Activated CD4-positive, alpha-beta T cell treated with anti-CD3 and anti-CD28 coated beads, Interleukin-2, amount 10 ng/mL, durations not matched to agents 24 days and 14 days (primary cell): Measurements from ENCODE around the gene MARF1. TPM values are rescaled to one million over a fixed set of nuclear protein-coding genes. Genes with fewer than 3 reads are reported as not detected.
"Not testable (repeated sequence)": the region's sequence is repeated elsewhere in the genome, so short reads cannot be mapped to it uniquely, and the experiment has no call there.

ENCODE experiments used
- DNase-seq: peaks from one replicate; pipeline ENCODE4 v3.0.0; 2022
- H3K27ac Mint-ChIP-seq: one replicate; pipeline ENCODE4 v1.8.0; 2022; ENCODE audit warnings: mild to moderate bottlenecking, mixed read lengths
- H3K27me3 Mint-ChIP-seq: one replicate; pipeline ENCODE4 v1.8.0; 2022; ENCODE audit warnings: mixed read lengths
- H3K36me3 Mint-ChIP-seq: one replicate; pipeline ENCODE4 v1.8.0; 2022; ENCODE audit warnings: low read depth, mild to moderate bottlenecking, mixed read lengths
- H3K4me1 Mint-ChIP-seq: one replicate; pipeline ENCODE4 v1.8.0; 2021; ENCODE audit warnings: mixed read lengths
- H3K4me3 Mint-ChIP-seq: one replicate; pipeline ENCODE4 v1.8.0; 2022; ENCODE audit warnings: mild to moderate bottlenecking, moderate library complexity, mixed read lengths
- H3K9me3 Mint-ChIP-seq: one replicate; pipeline ENCODE4 v1.8.0; 2021; ENCODE audit warnings: mixed read lengths
- intact Hi-C: fragments of 100-400 bp; cut with micrococcal nuclease; formaldehyde crosslinking; loops from one replicate; pipeline ENCODE4 v1.15.1; 2023
- total RNA-seq: library from RNA; stranded (reverse); gene quantifications from 2 replicates; pipeline ENCODE4 v1.2.3, GENCODE V29; 2022

MARF1 gene
- total RNA-seq, 1 donor from 2014 or later: 55.6 TPM

DNA sequence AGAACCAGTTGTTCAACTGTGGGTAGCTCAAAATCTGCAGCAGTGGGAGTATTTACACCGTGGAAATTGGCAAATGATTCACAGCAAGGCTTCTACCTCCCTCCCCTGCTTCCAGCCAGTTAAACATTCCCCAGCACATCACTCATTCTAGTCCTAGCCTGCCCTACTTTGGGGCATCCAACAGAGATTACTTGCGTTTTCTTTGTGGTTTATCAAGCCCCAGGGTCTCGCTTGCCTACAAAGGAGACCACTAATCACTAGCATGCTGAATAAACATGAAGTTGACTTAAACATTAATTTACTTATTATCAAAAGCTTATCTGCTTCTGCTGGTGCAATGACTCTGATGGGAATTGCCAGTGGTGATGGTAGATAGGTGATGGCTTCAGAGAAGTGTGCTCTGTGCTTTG lies 94.5 kb downstream of the MARF1 start:
- Mint-ChIP-seq H3K36me3 (no peaks in the 10 kb centered on the region), H3K27me3 (no peaks in the 10 kb centered on the region), H3K4me3 (no peak overlapping the region), H3K9me3 (no peaks in the 10 kb centered on the region), H3K4me1 (peaks cover 14% of the 10 kb centered on the region), H3K27ac (no peak overlapping the region)
- no peak for DNase-seq
- intact Hi-C loops: no loop called here

GRCh38 chr16:15547768-15548096 lies 95.2 kb downstream of the MARF1 start:
- no peak overlapping the region for H3K27ac Mint-ChIP-seq
- H3K4me1 Mint-ChIP-seq: peaks cover 13% of the 10 kb centered on the region
- no peak for DNase-seq
- no peaks in the 10 kb centered on the region for H3K27me3 Mint-ChIP-seq
- no peaks in the 10 kb centered on the region for H3K36me3 Mint-ChIP-seq
- intact Hi-C loops: no loop called here
- H3K9me3 Mint-ChIP-seq: no peaks in the 10 kb centered on the region
- no peak overlapping the region for H3K4me3 Mint-ChIP-seq

DNA sequence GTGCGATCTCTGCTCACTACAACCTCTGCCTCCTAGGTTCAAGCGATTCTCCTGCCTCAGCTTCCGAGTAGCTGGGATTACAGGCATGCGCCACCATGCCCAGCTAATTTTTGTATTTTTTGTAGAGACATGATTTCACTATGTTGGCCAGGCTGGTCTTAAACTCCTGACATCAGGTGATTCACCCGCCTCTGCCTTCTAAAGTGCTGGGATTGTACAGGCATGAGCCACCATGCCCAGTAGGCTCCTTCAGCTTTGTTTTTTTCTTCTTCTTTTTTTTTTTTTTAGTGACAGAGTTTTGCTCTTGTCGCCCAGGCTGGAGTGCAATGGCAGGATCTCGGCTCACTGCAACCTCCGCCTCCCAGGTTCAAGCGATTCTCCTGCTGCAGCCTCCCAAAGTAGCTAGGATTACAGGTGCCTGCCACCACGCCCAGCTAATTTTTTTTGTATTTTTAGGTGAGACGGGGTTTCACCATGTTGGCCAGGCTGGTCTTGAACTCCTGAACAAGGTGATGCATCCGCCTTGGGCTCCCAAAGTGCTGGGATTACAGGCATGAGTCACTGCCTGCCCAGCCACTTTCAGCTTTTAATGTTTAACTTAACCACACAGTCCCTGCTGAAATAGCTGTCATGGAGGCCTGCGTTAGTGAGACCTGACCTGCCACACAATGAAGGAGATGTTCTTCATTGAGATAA lies 95.7 kb downstream of the MARF1 start:
- H3K27ac Mint-ChIP-seq, intact Hi-C loops, H3K4me1 Mint-ChIP-seq, DNase-seq, H3K4me3 Mint-ChIP-seq, H3K27me3 Mint-ChIP-seq, H3K9me3 Mint-ChIP-seq, H3K36me3 Mint-ChIP-seq: not testable (repeated sequence)

- peaks cover 6% of the 10 kb centered on the region for H3K4me1 Mint-ChIP-seq
- no peaks in the 10 kb centered on the region for H3K36me3 Mint-ChIP-seq
- intact Hi-C loops: no loop called here
- no peak overlapping the region for H3K4me3 Mint-ChIP-seq
- H3K27me3 Mint-ChIP-seq: no peaks in the 10 kb centered on the region
- no peak for DNase-seq
- no peaks in the 10 kb centered on the region for H3K9me3 Mint-ChIP-seq
- no peak overlapping the region for H3K27ac Mint-ChIP-seq
These were observed 97.4 kb downstream of the MARF1 start for GRCh38 chr16:15545544-15545943.

DNA sequence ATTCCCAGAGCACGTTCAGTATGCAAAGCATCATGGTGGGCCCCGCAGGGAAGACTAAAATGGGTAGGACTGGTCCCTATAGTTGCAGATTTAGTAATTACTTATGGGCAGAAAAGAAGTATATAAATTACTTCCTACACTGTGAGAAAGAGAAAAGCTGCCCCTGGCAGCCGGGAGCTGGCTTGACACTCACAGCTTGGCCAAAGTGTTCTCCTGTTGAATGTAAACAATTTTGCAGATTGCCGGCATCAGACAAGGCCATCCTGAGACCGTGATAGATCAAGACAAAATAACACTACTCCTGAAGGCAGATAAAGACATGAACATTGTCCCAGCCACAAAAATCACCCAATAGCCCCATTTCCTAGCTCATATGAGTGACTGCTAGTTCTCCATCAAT lies 98.5 kb downstream of the MARF1 start:
- H3K9me3 Mint-ChIP-seq: no peaks in the 10 kb centered on the region
- H3K36me3 Mint-ChIP-seq: no peaks in the 10 kb centered on the region
- no peaks in the 10 kb centered on the region for H3K27me3 Mint-ChIP-seq
- DNase-seq: no peak
- H3K27ac Mint-ChIP-seq: no peak overlapping the region
- no peak overlapping the region for H3K4me3 Mint-ChIP-seq
- H3K4me1 Mint-ChIP-seq: peaks cover 6% of the 10 kb centered on the region
- intact Hi-C loops: no loop called here

Other genes with a start within 250 kb of the MARF1 start
- gene MPV17L, start 247.4 kb downstream of the MARF1 start, total RNA-seq: 0.09 and 0.21 TPM in 2 replicates
- gene BMERB1, start 208.6 kb downstream of the MARF1 start, total RNA-seq: 15.5 and 17.0 TPM in 2 replicates
- 85.4 and 85.8 TPM in 2 replicates for gene NDE1, start 7.1 kb upstream of the MARF1 start, total RNA-seq
- 0.05 TPM in 1 of 2 replicates, not detected in the other for gene MYH11, start 213.9 kb upstream of the MARF1 start, total RNA-seq
- gene CEP20, start 245.4 kb upstream of the MARF1 start, total RNA-seq: 39.2 and 46.1 TPM in 2 replicates